Activated naive CD4-positive, alpha-beta T cell treated with anti-CD3 and anti-CD28 coated beads for 36 hours (primary cell): ENCODE results near the gene MYH11. TPM values are rescaled to one million over a fixed set of nuclear protein-coding genes. Genes with fewer than 3 reads are reported as not detected.
"Not testable (repeated sequence)": the region's sequence is repeated elsewhere in the genome, so short reads cannot be mapped to it uniquely, and the experiment has no call there.

Experiments used
- CTCF ChIA-PET: fragments of 350-600 bp; sonication (Branson Sonifier 250); formaldehyde crosslinking; loops from one replicate; lab custom pipeline; 2021; ENCODE audit warnings: antibody characterized with exemption; lab: Charles Lee
- DNase-seq: peaks from one replicate; pipeline ENCODE4 v3.0.0-alpha.2; 2020
- H3K27ac Mint-ChIP-seq: one replicate; pipeline ENCODE4 v1.8.0; 2021; ENCODE audit warnings: mild to moderate bottlenecking, mixed read lengths
- H3K27me3 Mint-ChIP-seq: one replicate; pipeline ENCODE4 v1.8.0; 2021; ENCODE audit warnings: low read depth, mixed read lengths
- H3K36me3 Mint-ChIP-seq: one replicate; pipeline ENCODE4 v1.8.0; 2021; ENCODE audit warnings: low read depth, mixed read lengths
- H3K4me1 Mint-ChIP-seq: one replicate; pipeline ENCODE4 v1.8.0; 2021; ENCODE audit warnings: low read depth, mixed read lengths
- H3K4me3 Mint-ChIP-seq: one replicate; pipeline ENCODE4 v1.8.0; 2021; ENCODE audit warnings: mild to moderate bottlenecking, moderate library complexity, mixed read lengths
- H3K9me3 Mint-ChIP-seq: one replicate; pipeline ENCODE4 v1.8.0; 2021; ENCODE audit warnings: mixed read lengths
- intact Hi-C: fragments of 100-400 bp; cut with micrococcal nuclease; formaldehyde crosslinking; loops from one replicate; pipeline ENCODE4 v1.15.1; 2023
- total RNA-seq, 2 experiments: library from RNA; stranded (reverse); gene quantifications; one replicate each; pipeline ENCODE4 v1.2.3, GENCODE V29; 2021

Gene MYH11
- total RNA-seq, 2 experiments from 2014 or later: not detected

DNA sequence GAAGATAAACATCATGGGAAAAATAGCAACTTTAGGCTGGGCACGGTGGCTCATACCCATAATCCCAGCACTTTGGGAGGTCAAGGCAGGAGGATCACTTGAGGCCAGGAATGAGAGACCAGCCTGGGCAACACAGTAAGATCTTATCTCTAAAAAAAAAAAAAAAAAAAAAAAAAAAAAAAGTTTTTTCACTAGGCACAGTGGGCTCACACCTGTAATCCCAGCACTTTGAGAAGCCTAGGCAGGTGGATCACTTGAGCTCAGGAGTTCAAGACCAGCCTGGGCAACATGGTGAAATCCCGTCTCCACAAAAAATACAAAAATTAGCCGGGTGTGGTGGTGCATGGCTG, 44.5 kb downstream of the MYH11 start:
- H3K4me3 Mint-ChIP-seq, H3K4me1 Mint-ChIP-seq, H3K36me3 Mint-ChIP-seq, H3K27ac Mint-ChIP-seq, intact Hi-C loops, H3K27me3 Mint-ChIP-seq, DNase-seq: not testable (repeated sequence)
- H3K9me3 Mint-ChIP-seq: peaks cover 14% of the 10 kb centered on the region
- CTCF ChIA-PET: interaction anchor here (2.5 kb wide), 1 partner anchor 9 kb away, joined by 7 read pairs; no protein-coding TSS in a partner anchor

DNA sequence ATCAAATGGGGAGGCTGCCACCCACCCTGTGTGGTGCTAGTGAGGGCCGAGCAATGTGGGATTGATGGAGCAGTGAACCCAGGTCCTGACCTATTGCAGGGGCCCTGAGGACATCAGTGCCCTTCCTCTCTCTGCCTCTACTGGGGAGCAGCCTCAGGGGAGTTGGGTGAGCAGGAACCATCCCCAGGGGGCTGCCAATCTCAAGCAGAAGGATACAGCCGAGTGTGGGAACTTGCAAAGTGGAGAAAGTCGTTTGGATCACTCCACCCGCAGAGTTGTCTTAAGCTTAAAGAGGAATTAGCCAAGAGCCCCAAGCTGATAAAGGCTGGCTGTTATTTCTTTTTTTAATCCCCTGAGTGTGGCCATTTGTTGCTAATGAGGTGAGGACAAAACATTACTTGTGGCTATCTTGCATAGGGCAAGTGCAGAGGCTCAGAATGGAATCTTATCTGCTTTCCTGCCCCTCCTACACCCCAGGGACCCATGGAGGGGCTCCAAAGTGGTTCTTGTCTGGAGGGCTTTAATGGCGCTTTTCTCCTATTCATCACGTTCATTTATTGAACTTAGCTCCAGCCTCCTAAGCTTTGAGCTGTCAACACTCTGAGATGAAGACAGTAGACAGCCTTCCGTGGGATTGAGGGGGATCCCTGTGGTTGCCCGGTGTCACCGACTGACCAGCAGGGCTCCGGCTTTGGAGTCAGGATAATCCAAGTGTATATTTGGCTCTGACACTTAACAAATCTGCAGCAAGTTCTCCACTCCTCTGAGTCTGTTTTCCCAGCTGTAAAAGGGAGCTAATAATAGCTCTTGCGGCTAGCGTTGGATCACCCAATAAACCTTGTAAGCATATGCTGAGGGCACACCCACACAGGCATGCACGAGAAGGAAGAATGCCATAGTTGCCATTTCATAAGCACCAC, 45.1 kb downstream of the MYH11 start:
- CTCF ChIA-PET: interaction anchor here (2.5 kb wide), 1 partner anchor 10 kb away, joined by 7 read pairs; no protein-coding TSS in a partner anchor
- DNase-seq: no peak
- no peak overlapping the region for H3K4me3 Mint-ChIP-seq

DNA sequence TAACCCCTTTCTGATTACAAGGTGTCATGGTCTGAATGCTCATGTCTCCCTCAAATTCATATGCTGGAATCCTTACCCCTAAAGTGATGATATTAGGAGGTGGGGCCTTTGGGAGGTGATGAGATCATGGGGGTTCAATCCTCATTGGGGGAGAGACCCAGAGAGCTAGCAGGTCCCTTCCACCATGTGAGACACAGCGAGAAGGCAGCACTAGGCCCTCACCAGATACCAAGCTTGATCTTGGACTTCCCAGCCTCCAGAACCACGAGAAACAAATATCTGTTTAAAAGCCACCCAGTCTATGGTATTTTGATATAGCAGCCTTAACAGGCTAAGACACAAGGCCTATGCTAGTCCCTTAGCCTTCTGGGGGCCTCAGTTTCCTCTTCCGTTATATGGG, 45.9 kb downstream of the MYH11 start:
- peaks cover 7% of the 10 kb centered on the region for H3K9me3 Mint-ChIP-seq
- no peak overlapping the region for H3K27ac Mint-ChIP-seq
- DNase-seq: no peak
- no peak overlapping the region for H3K4me3 Mint-ChIP-seq
- no peaks in the 10 kb centered on the region for H3K4me1 Mint-ChIP-seq
- H3K36me3 Mint-ChIP-seq: no peaks in the 10 kb centered on the region
- intact Hi-C loops: no loop called here
- H3K27me3 Mint-ChIP-seq: peaks cover 8% of the 10 kb centered on the region
- CTCF ChIA-PET: no interaction called here

More for the DNA sequence above, 45.1 kb downstream of the MYH11 start:
- Mint-ChIP-seq H3K36me3 (peaks cover 2% of the 10 kb centered on the region), H3K4me1 (no peaks in the 10 kb centered on the region), H3K9me3 (peaks cover 12% of the 10 kb centered on the region), H3K27me3 (peaks cover 8% of the 10 kb centered on the region), H3K27ac (no peak overlapping the region)
- intact Hi-C loops: no loop called here

DNA sequence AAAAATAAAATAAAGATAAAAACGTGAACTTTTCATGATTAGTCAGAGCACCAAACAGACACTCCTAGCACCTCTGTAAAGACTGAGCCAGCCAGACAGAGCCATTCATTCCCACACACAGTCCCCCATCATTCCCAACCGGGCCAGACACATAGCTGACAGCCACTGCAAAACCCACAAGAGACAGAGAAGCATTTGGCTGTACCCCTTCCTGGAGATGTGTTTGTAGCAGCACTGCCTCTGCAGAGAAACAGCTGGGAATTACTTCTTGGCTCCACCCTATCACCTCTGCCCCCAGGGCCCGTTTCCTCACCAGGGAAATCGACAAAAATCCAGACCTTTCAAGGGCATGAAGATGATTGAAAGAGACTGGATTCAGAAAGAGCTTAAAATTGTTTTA, 46.4 kb downstream of the MYH11 start:
- Mint-ChIP-seq H3K9me3 (peaks cover 2% of the 10 kb centered on the region), H3K27ac (no peak overlapping the region), H3K36me3 (no peaks in the 10 kb centered on the region), H3K27me3 (peaks cover 8% of the 10 kb centered on the region), H3K4me1 (no peaks in the 10 kb centered on the region), H3K4me3 (no peak overlapping the region)
- intact Hi-C loops: no loop called here
- DNase-seq: no peak
- CTCF ChIA-PET: no interaction called here

DNA sequence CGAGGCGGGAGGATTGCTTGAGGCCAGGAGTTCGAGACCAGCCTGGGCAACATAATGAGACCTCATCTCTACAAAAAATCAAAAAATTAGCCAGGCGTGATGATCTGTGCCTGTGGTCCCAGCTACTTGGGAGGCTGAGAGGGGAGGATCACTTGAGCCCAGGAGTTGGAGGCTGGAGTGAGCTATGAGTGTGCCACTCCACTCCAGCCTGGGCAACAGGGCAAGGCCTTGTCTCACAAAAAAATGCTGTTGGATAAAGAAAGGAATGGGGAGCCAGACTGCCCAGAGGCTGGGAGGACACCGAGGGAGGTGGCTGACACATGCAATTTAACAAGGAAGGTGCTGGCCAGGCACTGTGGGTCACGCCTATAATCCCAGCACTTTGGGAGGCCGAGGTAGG, 47.5 kb downstream of the MYH11 start:
- H3K4me1 Mint-ChIP-seq, H3K27ac Mint-ChIP-seq, H3K9me3 Mint-ChIP-seq, H3K36me3 Mint-ChIP-seq, CTCF ChIA-PET, intact Hi-C loops, H3K27me3 Mint-ChIP-seq, DNase-seq, H3K4me3 Mint-ChIP-seq: not testable (repeated sequence)

DNA sequence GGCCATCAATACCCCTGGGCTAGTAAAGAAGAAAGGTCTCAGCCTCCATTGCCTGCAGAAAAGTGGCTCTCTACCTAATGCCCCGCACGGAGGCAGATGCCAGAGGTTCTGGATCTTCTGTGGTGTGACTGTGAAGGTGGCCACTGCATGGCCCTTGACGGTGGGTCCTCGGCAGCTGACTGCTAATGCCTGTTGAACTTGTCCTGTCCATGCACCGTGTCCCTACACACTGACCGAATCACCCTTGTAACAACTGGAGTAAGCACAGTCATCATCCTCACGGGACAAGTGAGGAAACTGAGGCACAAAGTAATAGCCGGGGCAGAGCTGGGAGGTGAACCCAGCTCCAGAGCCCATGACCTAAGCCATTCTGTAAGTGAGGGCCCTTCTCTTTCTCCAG, 48.8 kb downstream of the MYH11 start:
- CTCF ChIA-PET: interaction anchor here (1.2 kb wide), 1 partner anchor 13 kb away, joined by 4 read pairs; no protein-coding TSS in a partner anchor
- H3K4me3 Mint-ChIP-seq: no peak overlapping the region
- peaks cover 8% of the 10 kb centered on the region for H3K27me3 Mint-ChIP-seq
- no peaks in the 10 kb centered on the region for H3K9me3 Mint-ChIP-seq
- H3K27ac Mint-ChIP-seq: no peak overlapping the region
- H3K4me1 Mint-ChIP-seq: no peaks in the 10 kb centered on the region
- no peak for DNase-seq
- no peaks in the 10 kb centered on the region for H3K36me3 Mint-ChIP-seq
- intact Hi-C loops: no loop called here

DNA sequence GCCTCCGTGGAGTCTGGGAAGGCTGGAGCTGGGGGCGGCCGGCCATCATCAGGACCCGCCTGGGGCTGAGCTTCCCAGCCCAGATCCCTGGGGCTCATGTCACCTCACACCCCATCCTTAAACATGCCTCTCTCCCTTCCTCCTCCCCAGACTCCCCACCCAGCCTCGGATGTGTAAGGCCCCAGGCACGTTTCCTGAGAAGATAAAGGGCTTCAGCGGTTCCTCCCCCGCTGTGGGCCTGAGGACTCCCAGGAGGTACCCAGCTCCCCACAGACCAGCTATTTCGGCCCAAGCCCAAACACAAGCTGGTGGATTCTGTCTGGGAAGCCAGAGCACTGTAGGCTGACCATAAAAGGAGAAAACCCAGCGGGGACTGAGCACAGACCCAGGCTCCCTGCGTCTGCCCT, 49.2 kb downstream of the MYH11 start:
- peaks cover 8% of the 10 kb centered on the region for H3K27me3 Mint-ChIP-seq
- no peak overlapping the region for H3K27ac Mint-ChIP-seq
- no peak for DNase-seq
- H3K4me3 Mint-ChIP-seq: no peak overlapping the region
- intact Hi-C loops: no loop called here
- H3K4me1 Mint-ChIP-seq: no peaks in the 10 kb centered on the region
- no peaks in the 10 kb centered on the region for H3K9me3 Mint-ChIP-seq
- H3K36me3 Mint-ChIP-seq: no peaks in the 10 kb centered on the region
- CTCF ChIA-PET: interaction anchor here (1.2 kb wide), 1 partner anchor 14 kb away, joined by 4 read pairs; no protein-coding TSS in a partner anchor

DNA sequence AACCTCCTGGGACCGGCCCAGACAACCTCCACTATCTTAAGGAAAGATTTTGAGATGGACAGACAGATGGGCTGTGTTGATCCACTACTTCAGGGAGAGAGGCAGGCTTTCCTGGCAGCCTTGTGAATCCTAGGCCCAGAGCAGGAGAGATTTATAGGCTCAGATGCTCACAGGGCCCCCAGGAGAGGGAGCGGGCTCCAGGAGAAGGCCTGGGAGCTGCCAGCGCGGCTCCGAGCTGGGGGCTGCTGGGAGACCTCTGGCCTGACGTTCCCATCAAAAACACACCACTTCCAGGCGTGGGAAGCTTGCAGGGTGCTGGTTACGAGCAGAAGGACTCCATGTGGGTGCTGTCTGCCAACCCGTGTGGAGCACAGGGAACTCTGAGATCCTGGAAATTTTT, 53.2 kb downstream of the MYH11 start:
- no peaks in the 10 kb centered on the region for H3K36me3 Mint-ChIP-seq
- CTCF ChIA-PET: no interaction called here
- intact Hi-C loops: no loop called here
- DNase-seq: no peak
- no peaks in the 10 kb centered on the region for H3K4me1 Mint-ChIP-seq
- H3K27me3 Mint-ChIP-seq: no peaks in the 10 kb centered on the region
- no peak overlapping the region for H3K4me3 Mint-ChIP-seq
- no peaks in the 10 kb centered on the region for H3K9me3 Mint-ChIP-seq
- H3K27ac Mint-ChIP-seq: no peak overlapping the region

DNA sequence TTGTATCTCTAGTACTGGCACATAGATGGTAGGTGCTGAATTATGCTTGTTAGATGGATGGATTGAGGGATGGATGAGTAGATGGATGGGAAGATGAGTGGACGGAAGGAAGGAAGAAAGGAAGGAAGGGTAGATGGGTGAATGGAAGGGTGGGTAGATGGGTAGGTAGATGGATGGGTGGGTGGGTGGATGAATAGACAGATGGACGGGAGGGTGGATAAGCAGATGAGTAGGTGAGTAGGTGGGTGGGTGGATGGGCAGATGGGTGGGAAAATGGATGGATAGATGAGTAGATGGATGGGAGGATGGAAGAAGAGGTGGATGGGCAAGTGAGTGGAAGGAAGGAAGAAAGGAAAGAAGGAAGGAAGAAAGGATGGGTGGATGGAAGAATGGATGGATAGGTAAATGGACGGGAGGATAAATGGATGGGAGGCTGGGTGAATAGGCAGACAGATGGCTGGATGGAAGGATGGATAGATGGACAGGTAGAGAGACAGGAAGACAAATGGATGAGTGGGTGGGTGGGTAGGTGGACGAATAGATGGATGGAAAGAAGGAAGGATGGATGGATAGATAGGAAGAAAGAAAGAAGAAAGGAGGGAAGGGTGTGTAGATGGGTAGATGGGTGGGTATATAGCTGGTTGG, 56.9 kb downstream of the MYH11 start:
- H3K27ac Mint-ChIP-seq: no peak overlapping the region
- no peak overlapping the region for H3K4me3 Mint-ChIP-seq
- intact Hi-C loops: no loop called here
- H3K27me3 Mint-ChIP-seq: no peaks in the 10 kb centered on the region
- peaks cover 10% of the 10 kb centered on the region for H3K9me3 Mint-ChIP-seq
- no peaks in the 10 kb centered on the region for H3K4me1 Mint-ChIP-seq
- no peaks in the 10 kb centered on the region for H3K36me3 Mint-ChIP-seq
- DNase-seq: no peak
- CTCF ChIA-PET: interaction anchor here (1.4 kb wide), 1 partner anchor 22 kb away, joined by 4 read pairs; no protein-coding TSS in a partner anchor

DNA sequence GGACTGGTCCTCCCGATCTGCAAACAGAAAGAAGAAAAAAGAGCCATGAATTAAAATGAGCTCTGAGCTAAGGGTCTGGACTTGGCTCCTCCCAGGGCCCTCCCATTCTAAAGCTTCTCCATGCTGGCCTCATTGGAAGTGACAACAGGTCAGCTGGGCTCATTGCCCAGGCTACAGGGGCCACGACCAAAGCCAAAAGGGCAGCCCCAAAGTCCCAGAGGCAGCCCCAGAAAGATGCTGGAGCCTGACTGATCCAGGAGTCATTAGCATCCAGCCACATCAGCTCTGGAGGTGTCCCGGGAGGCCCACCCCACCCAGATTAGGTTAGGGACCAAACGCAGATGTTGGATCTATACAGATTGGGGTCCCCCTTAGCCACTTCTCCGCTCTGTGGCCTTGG, 58.2 kb downstream of the MYH11 start:
- intact Hi-C loops: no loop called here
- Mint-ChIP-seq H3K4me1 (no peaks in the 10 kb centered on the region), H3K9me3 (peaks cover 10% of the 10 kb centered on the region), H3K27ac (no peak overlapping the region), H3K4me3 (no peak overlapping the region), H3K36me3 (no peaks in the 10 kb centered on the region), H3K27me3 (no peaks in the 10 kb centered on the region)
- no peak for DNase-seq
- CTCF ChIA-PET: interaction anchor here (1.4 kb wide), 1 partner anchor 23 kb away, joined by 4 read pairs; no protein-coding TSS in a partner anchor

DNA sequence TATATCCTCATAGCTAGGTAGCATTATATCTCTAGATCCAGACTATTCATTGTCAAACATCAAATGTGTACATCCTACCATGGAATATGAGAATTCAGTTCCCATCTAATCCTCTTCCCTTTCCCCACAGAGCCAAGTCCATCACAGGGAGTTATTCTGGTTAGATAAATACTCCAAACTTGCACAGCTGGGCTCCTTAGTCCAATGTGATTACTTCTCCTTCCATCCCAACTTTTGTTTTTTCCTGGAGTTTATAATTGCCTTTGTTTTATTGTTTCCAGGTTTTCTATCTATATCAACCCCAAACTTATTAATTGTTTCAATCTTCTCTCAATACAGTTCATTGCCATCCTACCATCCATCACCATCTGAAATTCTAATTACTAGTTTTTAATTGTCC, 59.9 kb downstream of the MYH11 start:
- CTCF ChIA-PET: no interaction called here
- intact Hi-C loops: no loop called here

DNA sequence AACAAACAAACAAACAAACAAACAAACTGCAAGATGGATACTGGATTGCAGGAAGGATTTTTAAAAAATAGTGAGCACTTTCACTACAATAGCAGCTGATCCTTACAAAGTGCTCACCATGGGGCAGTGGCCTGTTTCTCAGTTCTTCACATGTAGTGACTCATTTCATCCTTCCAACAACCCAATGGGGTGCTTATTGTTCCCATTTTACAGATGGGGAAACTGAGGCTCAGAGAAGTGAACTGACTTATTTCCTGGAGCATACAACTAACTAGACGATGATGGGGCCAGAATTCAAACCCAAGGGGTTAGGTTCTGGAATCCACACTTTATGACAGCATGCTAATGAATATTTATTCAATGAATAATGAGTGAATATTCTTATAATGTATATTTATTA, 61.2 kb downstream of the MYH11 start:
- DNase-seq: no peak
- CTCF ChIA-PET: interaction anchor here (0.6 kb wide), 1 partner anchor 18 kb away, joined by 3 read pairs; no protein-coding TSS in a partner anchor
- H3K4me3 Mint-ChIP-seq: no peak overlapping the region
- H3K4me1 Mint-ChIP-seq: no peaks in the 10 kb centered on the region
- H3K36me3 Mint-ChIP-seq: no peaks in the 10 kb centered on the region
- H3K27ac Mint-ChIP-seq: no peak overlapping the region
- no peaks in the 10 kb centered on the region for H3K27me3 Mint-ChIP-seq
- intact Hi-C loops: no loop called here
- peaks cover 10% of the 10 kb centered on the region for H3K9me3 Mint-ChIP-seq

More for the DNA sequence above, 59.9 kb downstream of the MYH11 start:
- Mint-ChIP-seq H3K27ac (no peak overlapping the region), H3K4me1 (no peaks in the 10 kb centered on the region), H3K4me3 (no peak overlapping the region), H3K36me3 (no peaks in the 10 kb centered on the region), H3K9me3 (peaks cover 10% of the 10 kb centered on the region), H3K27me3 (no peaks in the 10 kb centered on the region)
- DNase-seq: no peak
